Activated T-helper 17 cell treated with anti-CD3 and anti-CD28 coated beads, Interleukin-2, amount 50 U/mL, for 72 hours (primary cell): ENCODE data around the gene OGFOD2. TPM values are rescaled to one million over a fixed set of nuclear protein-coding genes. Genes with fewer than 3 reads are reported as not detected.

Experiments used
- ATAC-seq: fragments of 150-1000 bp; cut with Tn5 transposase; replicated peaks from 2 replicates; pipeline ENCODE4 v1.10.0; 2021; ENCODE audit warnings: mild to moderate bottlenecking, moderate library complexity
- H3K27ac Mint-ChIP-seq: one replicate; pipeline ENCODE4 v1.8.0; 2022; ENCODE audit warnings: mixed read lengths
- H3K27me3 Mint-ChIP-seq: one replicate; pipeline ENCODE4 v1.8.0; 2022; ENCODE audit warnings: mixed read lengths
- H3K36me3 Mint-ChIP-seq: one replicate; pipeline ENCODE4 v1.8.0; 2022; ENCODE audit warnings: low read depth, mild to moderate bottlenecking, mixed read lengths
- H3K4me1 Mint-ChIP-seq: one replicate; pipeline ENCODE4 v1.8.0; 2022; ENCODE audit warnings: mixed read lengths
- H3K4me3 Mint-ChIP-seq: one replicate; pipeline ENCODE4 v1.8.0; 2022; ENCODE audit warnings: mild to moderate bottlenecking, mixed read lengths
- H3K9me3 Mint-ChIP-seq: one replicate; pipeline ENCODE4 v1.8.0; 2022; ENCODE audit warnings: mixed read lengths
- total RNA-seq, 2 donors: library from RNA; stranded (reverse); gene quantifications; one replicate each; pipeline ENCODE4 v1.2.3, GENCODE V29; 2022

The OGFOD2 gene
- total RNA-seq, 2 donors from 2014 or later, result 24.9 to 28.6 TPM

DNA sequence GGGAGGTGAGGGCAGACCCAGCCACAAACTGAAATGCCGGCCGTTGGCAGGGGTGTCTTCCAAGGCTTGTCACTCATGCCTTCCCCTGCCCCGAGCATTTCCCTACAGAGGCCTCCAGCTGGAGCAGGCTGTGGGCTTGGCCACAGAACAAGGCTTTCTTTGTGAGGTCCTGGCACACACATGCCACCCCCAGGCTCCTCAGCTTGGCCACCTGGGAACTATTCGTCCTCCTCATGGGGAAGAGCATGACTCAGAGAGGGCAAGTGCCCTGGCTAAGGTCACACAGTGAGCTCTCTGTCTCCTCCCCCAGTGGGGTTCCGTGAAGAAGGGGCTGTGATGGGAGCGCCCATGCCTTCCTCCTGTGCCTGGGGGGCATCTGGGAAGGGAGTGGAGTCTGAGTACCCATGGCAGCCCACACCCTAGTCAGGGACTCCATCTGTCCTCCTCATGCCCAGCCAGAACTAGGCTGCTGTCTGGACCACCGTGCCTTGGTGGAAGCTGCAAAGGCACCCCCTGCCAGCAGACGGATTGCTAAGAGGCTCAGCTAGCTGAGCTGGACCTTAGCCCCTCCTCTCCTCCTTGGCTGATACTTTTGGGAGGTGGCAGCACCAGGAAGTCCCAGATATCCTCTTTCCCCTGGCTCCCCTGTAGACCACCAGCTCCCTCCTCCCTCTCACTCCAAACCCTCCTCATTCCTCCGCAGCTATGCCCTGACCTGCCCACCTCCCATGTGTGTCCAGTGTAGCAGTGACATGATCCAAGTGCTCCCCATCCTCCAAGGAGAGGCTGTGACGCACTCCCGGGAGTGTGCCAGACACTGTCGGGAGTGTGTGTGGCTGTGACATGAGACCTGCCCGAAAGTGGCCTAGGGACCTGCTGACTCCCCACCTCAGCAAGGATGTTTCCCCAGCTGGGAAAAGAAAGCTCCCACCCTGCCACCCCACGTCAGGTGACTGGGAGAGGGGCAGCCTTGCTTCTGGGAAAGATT, 30.1 kb upstream of the OGFOD2 start:
- H3K4me1 Mint-ChIP-seq, result peaks cover 7% of the 10 kb centered on the region
- no peaks in the 10 kb centered on the region for H3K36me3 Mint-ChIP-seq
- H3K4me3 Mint-ChIP-seq, result no peak overlapping the region
- no peak for ATAC-seq
- no peaks in the 10 kb centered on the region for H3K9me3 Mint-ChIP-seq
- peak overlapping the region; percentile 12 for H3K27ac Mint-ChIP-seq
- no peaks in the 10 kb centered on the region for H3K27me3 Mint-ChIP-seq

- peak; percentile 99 for ATAC-seq
- H3K36me3 Mint-ChIP-seq, result no peaks in the 10 kb centered on the region
- H3K27ac Mint-ChIP-seq, result peak overlapping the region; percentile 85
- peak overlapping the region; percentile 65 for H3K4me3 Mint-ChIP-seq
- H3K9me3 Mint-ChIP-seq, result no peaks in the 10 kb centered on the region
- no peaks in the 10 kb centered on the region for H3K27me3 Mint-ChIP-seq
- peaks cover 7% of the 10 kb centered on the region for H3K4me1 Mint-ChIP-seq
Observed at GRCh38 chr12:122946690-122947341, 28.2 kb upstream of the OGFOD2 start.

GRCh38 chr12:122947352-122947792, 27.7 kb upstream of the OGFOD2 start:
- ATAC-seq, result no peak
- Mint-ChIP-seq H3K4me3 (peak overlapping the region; percentile 65), H3K4me1 (peaks cover 7% of the 10 kb centered on the region), H3K27ac (peak overlapping the region; percentile 85), H3K9me3 (no peaks in the 10 kb centered on the region), H3K36me3 (no peaks in the 10 kb centered on the region), H3K27me3 (no peaks in the 10 kb centered on the region)

DNA sequence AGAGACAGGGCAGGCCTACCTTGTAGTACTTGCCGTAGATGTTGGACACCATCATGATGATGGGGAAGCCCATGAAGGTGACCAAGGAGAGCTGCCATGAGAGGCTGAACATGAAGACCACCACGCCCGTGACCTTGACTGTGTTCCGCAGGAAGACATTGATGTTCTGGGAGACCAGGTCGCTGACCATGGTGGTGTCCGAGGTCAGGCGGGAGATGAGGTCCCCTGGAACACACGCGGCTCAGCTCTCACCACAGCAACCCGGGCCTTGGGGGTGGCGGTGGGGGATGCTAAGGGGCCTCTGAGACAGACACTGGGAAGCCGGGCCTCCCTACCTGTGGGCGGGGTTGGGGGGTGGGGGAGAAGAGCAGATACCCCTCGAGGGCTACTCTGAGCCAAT, 26.4 kb upstream of the OGFOD2 start:
- no peak for ATAC-seq
- Mint-ChIP-seq H3K27me3 (no peaks in the 10 kb centered on the region), H3K9me3 (no peaks in the 10 kb centered on the region), H3K4me3 (no peak overlapping the region), H3K36me3 (no peaks in the 10 kb centered on the region), H3K27ac (no peak overlapping the region), H3K4me1 (peaks cover 7% of the 10 kb centered on the region)

DNA sequence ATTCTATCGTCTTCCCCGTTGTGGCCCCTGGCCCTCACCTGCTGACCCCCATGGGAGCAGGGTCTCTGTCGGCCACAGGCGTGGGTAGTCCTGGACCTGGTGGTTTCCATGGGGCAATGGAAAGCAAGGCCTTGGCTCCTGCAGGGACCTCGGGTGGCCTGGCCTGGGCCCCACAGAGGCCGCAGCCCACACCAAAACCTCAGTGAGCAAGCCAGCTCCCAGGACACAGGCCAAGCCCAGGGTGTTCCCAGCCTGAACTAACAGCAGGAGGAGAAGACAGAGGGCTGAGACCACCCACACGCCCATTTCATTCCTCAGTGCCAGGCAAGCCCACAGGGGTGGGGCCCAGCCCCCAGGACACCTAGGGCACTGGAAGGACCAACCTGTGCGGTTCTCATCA, 25.6 kb upstream of the OGFOD2 start:
- Mint-ChIP-seq H3K4me1 (peaks cover 7% of the 10 kb centered on the region), H3K9me3 (no peaks in the 10 kb centered on the region), H3K27ac (no peak overlapping the region), H3K27me3 (no peaks in the 10 kb centered on the region), H3K4me3 (no peak overlapping the region), H3K36me3 (no peaks in the 10 kb centered on the region)
- ATAC-seq, result no peak

- H3K4me1 Mint-ChIP-seq, result peaks cover 7% of the 10 kb centered on the region
- H3K27me3 Mint-ChIP-seq, result no peaks in the 10 kb centered on the region
- H3K27ac Mint-ChIP-seq, result no peak overlapping the region
- H3K36me3 Mint-ChIP-seq, result no peaks in the 10 kb centered on the region
- H3K4me3 Mint-ChIP-seq, result no peak overlapping the region
- H3K9me3 Mint-ChIP-seq, result no peaks in the 10 kb centered on the region
- ATAC-seq, result no peak
Observed at GRCh38 chr12:122949816-122950675, 25.0 kb upstream of the OGFOD2 start.

DNA sequence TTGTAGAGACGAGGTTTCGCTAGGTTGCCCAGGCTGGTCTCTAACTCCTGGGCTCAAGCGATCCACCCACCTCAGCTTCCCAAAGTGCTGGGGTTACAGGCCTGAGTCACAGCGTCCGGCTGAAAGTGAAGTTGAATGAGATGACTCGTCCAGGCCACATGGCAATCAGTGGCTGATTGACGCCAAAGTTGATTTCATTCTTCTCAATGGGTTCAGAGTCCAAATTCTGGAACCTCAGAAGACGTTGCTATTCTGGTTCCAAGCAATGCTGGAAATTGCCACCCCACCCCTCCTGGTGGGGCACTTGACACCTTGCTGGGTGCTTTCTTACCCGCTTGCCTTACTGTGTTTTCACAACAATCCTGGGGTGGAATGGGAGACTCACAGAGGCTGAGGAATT, 23.6 kb upstream of the OGFOD2 start:
- peaks cover 7% of the 10 kb centered on the region for H3K4me1 Mint-ChIP-seq
- ATAC-seq, result no peak
- no peaks in the 10 kb centered on the region for H3K9me3 Mint-ChIP-seq
- H3K36me3 Mint-ChIP-seq, result no peaks in the 10 kb centered on the region
- H3K27ac Mint-ChIP-seq, result no peak overlapping the region
- H3K4me3 Mint-ChIP-seq, result no peak overlapping the region
- H3K27me3 Mint-ChIP-seq, result no peaks in the 10 kb centered on the region

- H3K27ac Mint-ChIP-seq, result no peak overlapping the region
- no peaks in the 10 kb centered on the region for H3K9me3 Mint-ChIP-seq
- no peak overlapping the region for H3K4me3 Mint-ChIP-seq
- no peaks in the 10 kb centered on the region for H3K36me3 Mint-ChIP-seq
- peaks cover 2% of the 10 kb centered on the region for H3K4me1 Mint-ChIP-seq
- H3K27me3 Mint-ChIP-seq, result no peaks in the 10 kb centered on the region
- peak; percentile 97 for ATAC-seq
Observed at GRCh38 chr12:122951979-122952892, 22.8 kb upstream of the OGFOD2 start.

DNA sequence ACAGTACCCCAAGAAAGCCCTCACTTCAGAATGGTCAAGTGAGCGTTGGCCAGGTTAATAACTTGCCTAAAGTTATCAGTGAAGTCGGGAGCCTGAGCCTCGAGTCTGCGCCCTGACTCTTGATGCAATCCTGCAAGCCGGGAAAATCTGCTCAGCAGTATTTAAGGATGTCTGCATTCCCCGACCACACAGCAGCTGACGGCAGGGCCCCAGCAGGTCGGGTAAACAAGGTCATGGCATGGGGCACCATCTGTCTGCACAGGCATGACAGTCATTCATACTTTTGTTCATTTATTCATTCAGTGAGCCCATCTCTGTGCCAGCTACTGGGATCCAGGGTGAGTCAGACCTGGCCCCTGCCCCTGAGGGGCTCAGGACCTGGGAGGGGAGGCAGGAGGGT, 19.9 kb upstream of the OGFOD2 start:
- Mint-ChIP-seq H3K9me3 (no peaks in the 10 kb centered on the region), H3K27ac (no peak overlapping the region), H3K4me3 (no peak overlapping the region), H3K27me3 (no peaks in the 10 kb centered on the region), H3K4me1 (no peaks in the 10 kb centered on the region), H3K36me3 (no peaks in the 10 kb centered on the region)
- no peak for ATAC-seq

DNA sequence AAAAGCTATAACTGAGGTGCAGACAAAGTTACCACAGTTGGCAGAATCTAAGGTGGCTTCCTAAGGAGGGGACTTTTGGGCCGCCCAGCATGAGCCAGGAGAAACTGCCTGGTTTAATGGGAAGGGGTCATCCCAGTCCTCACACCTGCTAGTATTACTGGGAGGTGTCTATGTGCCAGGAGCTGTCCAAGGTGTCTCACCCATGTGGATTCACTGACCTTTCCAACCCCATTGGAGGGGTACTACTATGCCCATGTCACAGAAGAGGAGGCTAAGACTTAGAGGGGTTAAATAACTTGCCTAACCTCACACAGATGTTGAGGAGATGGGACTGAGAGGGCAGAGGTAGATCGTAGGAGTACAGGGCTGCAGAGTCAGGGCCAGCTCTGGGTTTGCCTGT, 19.0 kb upstream of the OGFOD2 start:
- H3K4me1 Mint-ChIP-seq, result no peaks in the 10 kb centered on the region
- H3K36me3 Mint-ChIP-seq, result no peaks in the 10 kb centered on the region
- ATAC-seq, result no peak
- H3K27me3 Mint-ChIP-seq, result no peaks in the 10 kb centered on the region
- no peak overlapping the region for H3K4me3 Mint-ChIP-seq
- no peak overlapping the region for H3K27ac Mint-ChIP-seq
- no peaks in the 10 kb centered on the region for H3K9me3 Mint-ChIP-seq

DNA sequence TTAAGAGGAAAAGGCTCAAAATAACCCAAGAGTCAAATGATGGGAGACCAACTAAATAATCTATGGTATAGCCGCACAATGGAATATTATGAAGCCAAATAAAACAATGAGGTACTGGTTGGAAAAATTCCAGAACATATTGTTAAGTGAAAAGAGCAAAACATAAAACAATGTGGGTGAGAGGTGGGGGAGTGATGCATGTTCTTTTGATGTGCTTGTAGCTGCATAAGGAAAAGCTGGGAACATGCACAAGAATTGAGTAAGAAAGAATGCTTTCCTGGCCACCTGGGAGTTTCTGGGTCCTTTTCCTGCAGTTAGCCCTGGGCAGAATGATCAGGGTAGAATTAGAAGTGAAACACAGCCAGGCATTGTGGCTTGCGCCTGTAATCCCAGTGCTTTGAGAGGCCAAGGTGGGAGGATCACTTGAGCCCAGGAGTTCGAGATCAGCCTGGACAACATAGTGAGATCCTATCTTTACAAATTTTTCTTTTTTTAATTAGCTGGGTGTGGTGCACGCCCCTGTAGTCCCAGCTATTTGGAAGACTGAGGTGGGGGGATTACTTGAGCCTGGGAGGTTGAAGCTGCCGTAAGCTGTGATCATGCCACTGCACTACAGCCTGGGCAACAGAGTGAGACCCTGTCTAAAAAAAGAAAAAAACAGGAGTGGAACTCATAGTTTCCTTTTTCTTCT, 16.7 kb upstream of the OGFOD2 start:
- no peak overlapping the region for H3K27ac Mint-ChIP-seq
- H3K36me3 Mint-ChIP-seq, result no peaks in the 10 kb centered on the region
- H3K4me1 Mint-ChIP-seq, result no peaks in the 10 kb centered on the region
- no peak for ATAC-seq
- no peaks in the 10 kb centered on the region for H3K9me3 Mint-ChIP-seq
- H3K27me3 Mint-ChIP-seq, result no peaks in the 10 kb centered on the region
- H3K4me3 Mint-ChIP-seq, result no peak overlapping the region

DNA sequence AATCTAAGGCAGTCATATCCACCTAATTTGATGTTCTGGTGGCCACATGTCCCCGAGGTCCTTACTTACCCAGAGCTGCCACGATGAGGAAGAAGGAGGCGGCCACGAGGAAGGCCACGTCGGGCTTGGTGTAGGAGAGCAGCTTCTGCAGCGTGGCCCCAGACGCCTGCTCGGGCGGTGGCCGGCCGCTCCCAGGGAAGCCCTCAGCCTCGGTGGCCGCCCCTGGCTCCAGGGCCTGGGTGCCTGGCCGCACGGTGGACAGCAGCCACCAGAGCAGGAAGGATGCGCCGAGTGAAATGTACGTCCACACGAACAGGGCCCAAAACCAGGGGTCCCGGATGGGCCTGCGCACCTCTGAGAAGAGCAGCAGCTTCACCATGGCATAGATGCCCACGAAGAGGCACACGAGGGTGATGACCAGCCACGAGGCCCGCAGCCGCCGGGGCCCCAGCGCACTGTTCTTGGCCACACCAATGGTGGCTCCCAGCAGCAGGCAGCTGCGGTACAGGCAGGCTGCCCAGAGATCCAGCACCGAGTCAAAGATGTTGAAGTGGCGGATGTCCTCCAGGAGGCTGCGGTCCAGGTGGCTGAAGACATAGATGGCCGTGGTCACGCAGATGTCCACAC, 15.4 kb upstream of the OGFOD2 start:
- Mint-ChIP-seq H3K9me3 (no peaks in the 10 kb centered on the region), H3K36me3 (no peaks in the 10 kb centered on the region), H3K4me1 (no peaks in the 10 kb centered on the region), H3K4me3 (no peak overlapping the region), H3K27me3 (no peaks in the 10 kb centered on the region), H3K27ac (no peak overlapping the region)
- no peak for ATAC-seq

DNA sequence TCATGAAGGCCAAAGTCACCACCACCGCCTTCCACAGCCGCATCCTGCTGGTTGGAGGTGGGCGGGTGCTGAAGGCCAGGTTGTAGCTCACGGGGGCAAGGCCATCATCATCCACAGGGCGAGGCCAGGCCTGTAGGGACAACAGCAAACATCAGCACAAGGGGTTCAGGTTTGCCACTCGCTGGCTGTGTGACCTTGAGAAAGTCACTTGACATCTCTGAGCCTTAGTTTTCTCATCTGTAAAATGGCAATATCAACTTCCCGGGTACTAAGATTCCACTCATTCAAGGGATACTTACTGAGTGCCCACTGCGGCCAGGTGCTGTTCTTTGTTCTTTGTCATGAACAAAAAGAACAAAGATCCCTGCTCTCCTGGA, 14.9 kb upstream of the OGFOD2 start:
- Mint-ChIP-seq H3K36me3 (no peaks in the 10 kb centered on the region), H3K4me3 (no peak overlapping the region), H3K27me3 (no peaks in the 10 kb centered on the region), H3K9me3 (no peaks in the 10 kb centered on the region), H3K27ac (no peak overlapping the region), H3K4me1 (no peaks in the 10 kb centered on the region)
- ATAC-seq, result no peak
